ENCODE measurements around the gene UMAD1.

Gene UMAD1

DNA sequence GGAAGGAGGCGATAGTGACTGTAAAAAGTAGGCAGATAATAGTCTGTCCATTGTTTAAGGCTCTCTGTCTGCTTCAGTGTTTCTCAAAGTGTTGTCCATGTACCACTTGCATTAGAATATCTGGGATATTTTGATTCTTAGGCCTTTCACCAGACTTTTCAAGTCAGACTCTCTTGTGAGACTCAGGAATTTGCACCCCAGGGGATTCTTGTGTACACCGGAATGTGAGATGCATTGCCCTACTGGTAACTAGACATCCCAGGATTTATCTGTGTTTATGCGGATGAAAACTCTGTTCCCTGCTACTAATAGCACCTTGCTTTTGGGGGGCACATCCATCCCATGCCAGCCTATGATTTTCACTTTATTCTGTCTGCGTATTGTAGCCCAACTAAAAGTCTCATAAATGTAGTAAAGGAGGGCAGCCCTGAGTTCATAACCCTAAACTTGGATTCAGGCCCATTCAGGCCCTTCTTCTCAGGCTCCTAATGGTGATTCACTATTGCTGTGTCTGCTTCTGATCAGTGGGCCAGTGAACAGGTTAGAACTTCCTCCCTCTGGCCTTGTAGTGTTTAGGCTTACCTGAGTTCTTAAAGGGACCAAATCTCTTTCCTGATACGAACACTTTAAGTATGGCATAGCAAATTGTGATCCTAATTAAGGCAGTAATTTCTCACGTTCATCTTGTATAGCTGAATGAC is 149.6 kb downstream of the UMAD1 start:
- Histone ChIP-seq H3K4me3 (replicated peaks; ENCODE audit: low read depth, low read length) (no peak overlapping the region), H3K36me3 (ENCODE audit: control insufficient read depth, insufficient read depth, low read length) (no peaks in the 10 kb centered on the region; the same call in 1 of the 2 replicates), H3K27me3 (replicated peaks; ENCODE audit: control insufficient read depth, insufficient read depth, low read length) (no peaks in the 10 kb centered on the region)
- no peak for TF ChIP-seq CTCF (IDR thresholded peaks at IDR 0.05; ENCODE audit: insufficient read depth, low read length, poor library complexity, severe bottlenecking)
- no peak for DNase-seq (ENCODE audit: extremely low read depth, insufficient read length)

- DNase-seq (ENCODE audit: extremely low read depth, insufficient read length) = no peak
- TF ChIP-seq CTCF (IDR thresholded peaks at IDR 0.05; ENCODE audit: insufficient read depth, low read length, poor library complexity, severe bottlenecking) = no peak
- Histone ChIP-seq H3K27me3 (replicated peaks; ENCODE audit: control insufficient read depth, insufficient read depth, low read length) (no peaks in the 10 kb centered on the region), H3K4me3 (replicated peaks; ENCODE audit: low read depth, low read length) (no peak overlapping the region), H3K36me3 (ENCODE audit: control insufficient read depth, insufficient read depth, low read length) (no peaks in the 10 kb centered on the region; the same call in 1 of the 2 replicates)
Measured at GRCh38 chr7:7791523-7791922, 151.0 kb downstream of the UMAD1 start.

- no peaks in the 10 kb centered on the region for H3K27me3 ChIP-seq (replicated peaks; ENCODE audit: control insufficient read depth, insufficient read depth, low read length)
- TF ChIP-seq CTCF (IDR thresholded peaks at IDR 0.05; ENCODE audit: insufficient read depth, low read length, poor library complexity, severe bottlenecking) = no peak
- no peak for DNase-seq (ENCODE audit: extremely low read depth, insufficient read length)
- no peaks in the 10 kb centered on the region; the same call in 1 of the 2 replicates for H3K36me3 ChIP-seq (ENCODE audit: control insufficient read depth, insufficient read depth, low read length)
- H3K4me3 ChIP-seq (replicated peaks; ENCODE audit: low read depth, low read length) = no peak overlapping the region
Measured at GRCh38 chr7:7792056-7792455, 151.5 kb downstream of the UMAD1 start.

DNA sequence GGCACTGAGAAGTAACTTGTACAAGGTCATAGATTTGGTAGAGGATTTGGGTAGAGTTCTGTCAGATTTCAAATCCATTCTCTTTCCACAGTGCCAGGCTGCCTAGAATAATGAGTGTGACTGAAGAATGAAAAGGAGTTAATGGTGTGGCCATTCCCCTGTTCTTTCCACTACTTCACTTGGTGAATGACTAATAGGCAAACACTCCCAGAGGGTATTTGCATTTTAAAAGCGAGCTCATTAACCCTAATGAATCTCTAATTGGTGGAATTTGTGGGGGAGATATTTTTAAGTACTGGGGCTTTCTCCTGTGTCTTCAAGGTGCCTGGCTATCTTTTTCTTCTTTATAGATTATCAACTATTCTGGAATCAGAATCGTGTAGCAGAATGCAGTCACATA is 152.7 kb downstream of the UMAD1 start:
- no peak overlapping the region for H3K4me3 ChIP-seq (replicated peaks; ENCODE audit: low read depth, low read length)
- no peaks in the 10 kb centered on the region for H3K27me3 ChIP-seq (replicated peaks; ENCODE audit: control insufficient read depth, insufficient read depth, low read length)
- TF ChIP-seq CTCF (IDR thresholded peaks at IDR 0.05; ENCODE audit: insufficient read depth, low read length, poor library complexity, severe bottlenecking) = no peak
- no peak for DNase-seq (ENCODE audit: extremely low read depth, insufficient read length)
- no peaks in the 10 kb centered on the region; the same call in 1 of the 2 replicates for H3K36me3 ChIP-seq (ENCODE audit: control insufficient read depth, insufficient read depth, low read length)

GRCh38 chr7:7793921-7794320 is 153.4 kb downstream of the UMAD1 start:
- no peaks in the 10 kb centered on the region; the same call in 1 of the 2 replicates for H3K36me3 ChIP-seq (ENCODE audit: control insufficient read depth, insufficient read depth, low read length)
- no peak for TF ChIP-seq CTCF (IDR thresholded peaks at IDR 0.05; ENCODE audit: insufficient read depth, low read length, poor library complexity, severe bottlenecking)
- H3K27me3 ChIP-seq (replicated peaks; ENCODE audit: control insufficient read depth, insufficient read depth, low read length) = no peaks in the 10 kb centered on the region
- H3K4me3 ChIP-seq (replicated peaks; ENCODE audit: low read depth, low read length) = no peak overlapping the region
- DNase-seq (ENCODE audit: extremely low read depth, insufficient read length) = no peak
